NCI-H1105 (cell line): ENCODE measurements around the gene TECRL.

ENCODE experiments used
- DNase-seq: peaks from one replicate; lab custom pipeline; 2025; lab: John Stamatoyannopoulos, UW

The TECRL gene, protein sequence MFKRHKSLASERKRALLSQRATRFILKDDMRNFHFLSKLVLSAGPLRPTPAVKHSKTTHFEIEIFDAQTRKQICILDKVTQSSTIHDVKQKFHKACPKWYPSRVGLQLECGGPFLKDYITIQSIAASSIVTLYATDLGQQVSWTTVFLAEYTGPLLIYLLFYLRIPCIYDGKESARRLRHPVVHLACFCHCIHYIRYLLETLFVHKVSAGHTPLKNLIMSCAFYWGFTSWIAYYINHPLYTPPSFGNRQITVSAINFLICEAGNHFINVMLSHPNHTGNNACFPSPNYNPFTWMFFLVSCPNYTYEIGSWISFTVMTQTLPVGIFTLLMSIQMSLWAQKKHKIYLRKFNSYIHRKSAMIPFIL

GRCh38 chr4:64409300-64409699, at the start of gene TECRL:
Gene TECRL, minus strand, starts transcription at chr4:64409450. Its CDS starts 99 bp downstream, at chr4:64409351.
- DNase-seq, result no peak

GRCh38 chr4:64432674-64433073, 23.4 kb upstream of the TECRL start:
- no peak for DNase-seq

DNA sequence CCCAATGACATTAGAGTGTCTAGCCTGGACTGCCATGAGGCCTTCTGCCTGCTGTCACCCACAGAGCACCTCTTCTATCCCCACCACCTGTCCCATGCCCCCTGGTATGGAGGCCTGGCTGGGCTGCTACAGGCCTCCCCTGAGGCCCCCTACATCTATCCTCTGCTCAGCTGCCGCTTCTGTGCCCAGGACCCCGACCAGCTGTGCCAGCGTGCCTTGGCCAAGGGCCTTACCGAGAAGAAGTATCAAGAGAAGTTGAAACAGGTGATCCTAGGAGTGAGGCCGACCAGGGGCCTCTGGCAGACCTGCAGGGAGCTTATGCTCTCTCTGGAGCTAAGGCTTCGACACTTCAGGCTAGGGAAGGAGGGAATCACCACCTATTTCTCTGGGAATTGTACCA, 21.7 kb upstream of the TECRL start:
- no peak for DNase-seq

DNA sequence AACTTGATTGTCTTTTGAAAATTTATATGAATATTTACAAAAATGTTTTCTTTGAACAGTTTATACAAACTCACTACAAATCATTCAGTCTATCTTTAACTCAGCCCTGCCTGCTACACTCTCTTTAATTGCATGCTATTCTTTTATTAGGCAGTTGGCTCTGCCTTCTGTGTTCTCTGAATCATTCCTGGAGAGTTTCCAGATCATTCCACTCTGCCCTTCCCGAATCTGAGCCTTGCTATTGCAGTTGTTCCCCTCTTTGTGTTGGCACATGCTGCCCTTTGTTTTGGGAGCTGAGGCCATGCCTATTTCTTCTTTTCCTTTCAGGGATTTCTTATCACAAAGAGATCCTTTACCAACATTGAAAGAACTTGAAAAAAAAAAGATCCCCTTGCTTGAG, 8.7 kb upstream of the TECRL start:
- no peak for DNase-seq

DNA sequence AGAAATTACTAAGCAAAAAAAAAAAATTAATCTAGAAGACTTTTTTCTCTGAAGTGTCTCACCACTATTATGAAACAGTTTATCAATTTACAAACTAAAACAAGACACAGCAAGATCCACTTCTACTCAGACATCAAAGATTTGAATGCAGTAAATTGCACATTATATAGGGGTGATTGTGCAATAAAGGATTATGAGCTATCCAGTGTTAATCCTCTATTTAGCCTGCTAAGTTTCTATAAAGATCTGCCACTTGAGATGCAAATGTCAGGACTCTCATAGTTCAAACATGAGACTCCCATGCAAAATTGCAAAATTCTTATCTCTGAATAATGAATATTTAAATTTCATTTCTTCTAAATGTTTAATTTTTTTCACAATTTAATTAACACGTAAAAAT, 2.2 kb downstream of the TECRL start:
- DNase-seq, result no peak

DNA sequence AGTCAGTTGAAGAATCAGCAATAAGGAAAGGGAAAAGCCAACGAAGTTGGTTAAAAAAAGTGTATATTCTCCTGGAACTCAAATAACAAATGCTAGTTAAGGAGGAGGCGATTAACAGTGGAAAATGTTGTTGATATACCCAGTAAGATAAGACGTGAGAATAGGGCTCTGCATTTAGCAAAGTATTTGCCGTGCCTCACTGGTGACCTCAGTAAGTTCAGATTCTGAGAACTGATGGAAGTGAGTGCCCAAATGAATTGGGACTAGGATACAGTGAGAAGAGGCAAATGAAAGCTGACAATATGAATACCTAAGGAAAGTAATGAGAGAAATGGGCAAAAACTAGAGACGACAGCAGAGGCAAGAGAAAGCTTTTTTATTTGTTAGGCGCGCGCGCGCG, 3.5 kb downstream of the TECRL start:
- DNase-seq, result no peak

DNA sequence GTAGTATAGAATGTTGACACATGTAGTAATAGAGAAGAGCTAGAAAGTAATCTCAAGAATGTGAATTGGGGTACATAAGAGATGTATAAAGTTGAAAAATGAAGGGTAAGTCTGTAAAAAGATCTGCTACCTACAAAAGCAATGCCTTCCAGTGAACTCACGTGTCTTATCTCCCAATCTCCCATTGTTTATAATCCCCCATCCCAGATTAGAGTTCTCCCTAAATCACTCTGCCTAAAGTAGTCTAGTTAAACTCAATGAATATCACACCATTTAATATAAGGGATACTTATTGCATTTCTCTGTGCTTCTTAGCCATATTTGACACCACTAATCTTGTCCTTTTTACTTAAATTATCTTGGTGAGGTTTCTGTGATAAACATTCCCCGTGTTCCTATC, 6.6 kb downstream of the TECRL start:
- DNase-seq, result no peak

GRCh38 chr4:64399313-64400109, 9.7 kb downstream of the TECRL start:
- DNase-seq, result no peak

DNA sequence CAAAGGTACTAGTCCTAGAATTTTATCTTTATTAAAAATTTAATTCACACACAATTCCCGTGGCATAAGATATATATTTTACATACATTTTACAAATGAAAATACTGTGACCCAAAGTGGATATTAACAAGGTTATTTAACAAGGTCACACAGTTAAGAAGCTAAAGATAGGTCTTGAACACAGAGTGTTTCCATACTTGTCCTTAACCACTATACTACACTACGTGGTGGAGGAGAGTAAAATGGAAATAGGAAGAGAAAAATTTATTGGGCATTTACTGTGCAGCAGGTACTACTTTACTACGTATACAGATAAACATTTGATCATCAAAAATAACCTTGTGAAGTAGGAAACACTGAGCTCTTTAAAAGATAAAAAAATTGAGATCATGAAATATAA, 14.8 kb downstream of the TECRL start:
- no peak for DNase-seq

DNA sequence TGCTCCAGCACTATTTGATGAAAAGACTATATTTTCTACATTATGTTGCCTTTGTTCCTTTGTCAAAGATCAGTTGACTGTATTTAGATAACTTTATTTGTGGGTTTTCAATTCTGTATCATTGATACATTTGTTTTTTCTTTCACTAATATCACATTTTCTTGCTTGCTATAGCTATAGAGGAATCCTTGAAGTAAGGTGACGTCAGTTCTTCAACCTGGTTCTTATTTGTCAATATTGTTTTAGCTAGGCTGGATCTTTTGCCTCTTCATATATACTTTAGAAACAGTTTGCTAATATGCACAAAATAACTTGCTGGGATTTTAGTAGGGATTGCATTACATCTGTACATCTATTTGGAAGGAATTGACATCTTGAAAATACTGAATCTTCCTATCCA, 21.0 kb downstream of the TECRL start:
- DNase-seq, result no peak

- no peak for DNase-seq
Measured at GRCh38 chr4:64385220-64385619, 24.0 kb downstream of the TECRL start.

GRCh38 chr4:64384237-64385203, 24.7 kb downstream of the TECRL start:
- DNase-seq, result no peak

GRCh38 chr4:64368741-64369140, 40.5 kb downstream of the TECRL start:
- DNase-seq, result no peak

DNA sequence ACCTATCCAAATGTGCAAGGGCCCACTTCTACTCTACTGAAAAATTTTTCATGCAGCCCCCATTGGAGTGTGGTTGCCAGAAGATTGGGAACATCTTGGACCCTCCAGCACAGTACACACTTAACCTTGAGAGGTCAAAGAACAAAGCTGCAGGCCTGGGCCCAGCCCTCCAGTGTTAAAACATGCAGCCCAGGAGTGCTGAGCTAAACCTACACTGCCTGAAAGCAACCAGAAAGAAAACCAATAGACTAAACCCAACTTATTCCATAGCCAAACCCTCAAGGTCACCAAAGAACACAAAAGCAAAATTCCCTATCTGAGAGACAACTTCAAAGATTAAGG, 47.9 kb downstream of the TECRL start:
- no peak for DNase-seq

- no peak for DNase-seq
Measured at GRCh38 chr4:64360664-64361398, 48.4 kb downstream of the TECRL start.

DNA sequence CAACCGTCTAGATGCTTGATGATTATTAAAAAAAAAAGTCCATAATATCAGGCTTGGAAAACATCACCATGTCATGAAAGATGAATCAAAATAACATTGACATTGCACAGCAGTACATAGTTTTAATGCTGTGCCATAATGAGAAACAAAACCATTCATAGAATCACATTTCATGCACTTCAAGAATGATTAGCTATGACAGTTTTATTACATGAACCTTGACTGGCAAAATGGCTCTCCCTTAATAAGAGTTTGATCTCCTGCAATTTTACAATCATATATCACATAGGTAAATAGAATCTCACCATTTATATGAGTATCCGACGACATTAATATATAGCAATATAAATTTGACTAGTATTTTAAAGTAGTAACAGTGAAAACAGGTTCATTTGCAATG, 49.8 kb downstream of the TECRL start:
- DNase-seq, result no peak

GRCh38 chr4:64353904-64354303, 55.3 kb downstream of the TECRL start:
- DNase-seq, result no peak

DNA sequence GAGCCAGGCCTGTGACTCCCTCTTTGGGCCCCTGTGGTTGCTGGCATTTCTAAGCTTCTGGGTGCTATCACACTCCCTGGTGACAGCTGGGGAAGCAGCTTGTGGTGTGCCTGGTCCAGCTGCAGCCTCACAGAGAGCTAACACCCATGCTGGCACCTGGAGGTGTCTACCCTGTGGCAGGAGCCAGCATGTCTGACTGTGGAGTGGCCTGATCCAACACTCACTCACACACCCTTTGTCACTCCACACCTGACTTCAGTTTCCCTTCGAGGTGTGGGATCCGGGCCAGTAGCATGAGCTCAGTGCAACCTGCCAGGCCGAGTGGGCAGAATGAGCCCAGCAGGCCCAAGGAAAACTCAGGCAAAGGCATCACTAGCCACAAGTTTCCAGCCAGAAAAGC, 67.5 kb downstream of the TECRL start:
- DNase-seq, result peak; percentile 0

DNA sequence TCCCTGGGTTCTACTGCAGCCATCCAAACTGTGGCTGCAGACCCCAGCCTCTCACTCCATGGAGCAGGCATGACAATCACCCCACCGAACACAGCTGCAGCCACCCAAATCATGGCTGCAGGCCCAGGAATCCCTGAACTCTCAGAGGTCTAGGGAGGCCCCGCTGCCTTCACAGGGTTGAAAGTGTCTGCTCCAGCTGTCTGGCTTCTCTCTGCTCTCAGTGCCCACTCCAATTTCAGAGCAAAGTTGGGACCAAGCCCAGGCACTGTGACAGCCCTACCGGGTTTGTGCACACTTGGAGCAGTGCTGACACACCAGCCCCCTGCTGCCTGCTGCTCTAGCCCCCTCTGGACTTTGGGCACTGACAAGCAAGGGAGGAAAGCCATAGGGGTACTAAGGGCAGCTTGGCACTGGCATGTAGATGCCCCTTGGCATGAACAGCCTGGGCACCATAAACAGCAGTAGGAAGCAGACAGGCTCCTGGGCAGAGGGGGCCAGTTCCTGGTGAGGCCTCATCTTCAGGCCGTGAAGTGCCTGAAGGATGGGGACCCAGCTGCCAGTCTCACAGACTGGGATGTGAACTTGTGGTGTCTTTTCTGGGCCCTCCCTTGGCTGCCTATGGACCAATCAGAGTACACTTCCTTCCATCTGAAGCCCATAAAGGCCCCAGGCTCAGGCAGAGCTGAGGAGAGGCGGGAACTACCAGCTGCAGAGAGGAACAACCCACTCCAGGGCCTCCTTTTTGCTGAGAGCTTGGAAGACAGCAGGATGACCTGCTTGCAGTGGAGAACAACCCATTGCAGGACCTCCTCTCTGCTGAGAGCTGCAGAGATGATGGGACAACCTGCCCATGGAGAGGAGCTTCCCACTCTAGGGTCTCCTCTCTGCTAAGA, 68.8 kb downstream of the TECRL start:
- DNase-seq, result no peak

DNA sequence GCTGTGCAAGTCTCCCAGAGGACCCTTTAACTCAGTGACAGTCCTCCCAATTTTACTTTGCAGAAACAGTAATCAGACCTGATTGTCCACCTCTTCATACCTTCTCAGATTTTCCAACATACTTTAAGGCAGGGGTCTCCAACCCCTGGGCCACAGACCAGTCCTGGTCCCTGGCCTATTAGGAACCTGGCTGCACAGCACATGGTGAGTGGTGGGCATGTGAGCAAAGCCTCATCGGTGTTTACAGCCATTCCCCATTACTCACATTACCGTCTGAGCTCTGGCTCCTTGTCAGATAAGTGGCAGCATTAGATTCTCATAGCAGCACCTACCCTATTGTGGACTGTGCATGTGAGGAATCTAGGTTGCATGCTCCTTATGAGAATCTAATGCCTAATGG, 74.3 kb downstream of the TECRL start:
- no peak for DNase-seq

GRCh38 chr4:64330143-64330542, 79.1 kb downstream of the TECRL start:
- DNase-seq, result no peak
